AG09309 (cell line): ENCODE measurements around the gene ASIP.

ENCODE experiments used
- DNase-seq: peaks from one replicate; pipeline ENCODE4 v3.0.0-alpha.2; 2010; ENCODE audit warnings: low read depth
- H3K4me3 ChIP-seq: 2 replicates; pipeline ENCODE4 v1.5.1; 2011; ENCODE audit warnings: mild to moderate bottlenecking, low read depth, low read length, moderate library complexity; ENCODE audit not compliant: control insufficient read depth
- CTCF ChIP-seq: IDR thresholded peaks from 2 replicates; pipeline ENCODE4 v1.5.1; 2011; ENCODE audit warnings: mild to moderate bottlenecking, low read depth, low read length, inconsistent platforms; ENCODE audit not compliant: insufficient read depth, control insufficient read depth; ENCODE audit errors: missing control alignments

The ASIP gene

GRCh38 chr20:34300809-34301586 lies 59.8 kb downstream of the ASIP start:
- no peak for DNase-seq
- no peak overlapping the region for H3K4me3 ChIP-seq
- TF ChIP-seq CTCF = no peak

- TF ChIP-seq CTCF = no peak
- no peak for DNase-seq
- H3K4me3 ChIP-seq = peak overlapping the region; percentile 79
Observed at GRCh38 chr20:34301587-34302311, 60.5 kb downstream of the ASIP start.

GRCh38 chr20:34302312-34302722 lies 61.1 kb downstream of the ASIP start:
- peak; percentile 14 for TF ChIP-seq CTCF
- peak overlapping the region; percentile 79 for H3K4me3 ChIP-seq
- DNase-seq = no peak

- peak; percentile 84 for DNase-seq
- no peak for TF ChIP-seq CTCF
Observed at GRCh38 chr20:34302723-34303533, 61.7 kb downstream of the ASIP start, which contains the start of gene AHCY. AHCY (minus strand) TSS chr20:34303355; CDS start chr20:34303270, 85 bp downstream.

GRCh38 chr20:34305333-34306230 lies 64.4 kb downstream of the ASIP start:
- no peak for TF ChIP-seq CTCF
- no peak overlapping the region for H3K4me3 ChIP-seq
- DNase-seq = no peak

More at GRCh38 chr20:34302723-34303533, 61.7 kb downstream of the ASIP start, which contains the start of gene AHCY:
- H3K4me3 ChIP-seq = peak within 1 kb of the TSS; percentile 79

GRCh38 chr20:34309691-34310090 lies 68.5 kb downstream of the ASIP start:
- no peak for DNase-seq

More at GRCh38 chr20:34309691-34310090, 68.5 kb downstream of the ASIP start:
- no peak for TF ChIP-seq CTCF
- no peak overlapping the region for H3K4me3 ChIP-seq
